ENCODE results near the gene ENPP6. TPM values are rescaled to one million over a fixed set of nuclear protein-coding genes. Genes with fewer than 3 reads are reported as not detected.

The ENPP6 gene
- total RNA-seq, 1 donor from 2014 or later: 0.41 TPM

DNA sequence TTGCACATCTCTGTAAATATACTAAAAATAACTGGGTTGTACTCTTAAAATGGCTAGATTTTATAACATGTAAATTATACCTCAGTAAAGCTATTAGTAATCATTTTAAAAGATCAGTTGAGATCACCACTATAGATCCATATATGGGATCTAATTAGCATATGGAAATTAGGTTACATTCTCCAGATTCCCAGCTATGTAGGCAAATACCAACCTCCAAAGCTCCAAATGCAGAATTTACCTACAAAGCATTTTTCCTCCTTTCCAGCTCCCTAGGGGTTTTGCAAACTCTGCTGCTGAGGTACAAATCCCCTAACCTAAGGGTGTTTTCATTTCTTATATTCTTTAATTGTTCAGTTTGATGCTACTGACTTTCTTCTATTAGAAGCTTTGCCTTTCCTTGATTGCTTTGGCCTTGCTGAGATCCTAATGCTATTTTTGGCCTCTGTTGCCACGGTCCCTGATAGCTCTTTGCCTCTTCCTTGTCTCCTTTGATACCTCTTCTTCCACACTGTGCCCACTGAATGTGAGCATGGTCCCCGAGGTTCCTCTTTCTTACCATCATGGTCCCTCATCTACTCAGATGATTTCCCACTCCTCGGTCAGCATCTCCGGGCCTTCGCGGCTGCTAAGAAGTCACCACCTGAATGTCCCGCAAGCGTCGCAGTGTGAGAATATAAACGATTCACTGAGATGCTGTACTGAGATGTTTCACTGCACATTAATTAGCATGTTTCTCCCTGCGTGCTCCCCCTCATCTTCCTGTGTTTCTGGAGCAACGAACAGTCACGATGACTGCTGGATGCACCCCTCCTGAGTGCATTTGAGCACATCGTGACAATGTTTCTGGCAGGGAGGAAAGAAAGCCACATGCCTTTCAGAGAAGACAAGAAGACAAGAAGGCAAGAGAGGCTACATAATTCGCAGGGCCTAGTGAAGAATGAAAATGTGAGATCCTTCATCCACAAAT lies 23.8 kb downstream of the ENPP6 start:
- H3K9me3 Mint-ChIP-seq (ENCODE audit: unreplicated experiment): no peaks in the 10 kb centered on the region

DNA sequence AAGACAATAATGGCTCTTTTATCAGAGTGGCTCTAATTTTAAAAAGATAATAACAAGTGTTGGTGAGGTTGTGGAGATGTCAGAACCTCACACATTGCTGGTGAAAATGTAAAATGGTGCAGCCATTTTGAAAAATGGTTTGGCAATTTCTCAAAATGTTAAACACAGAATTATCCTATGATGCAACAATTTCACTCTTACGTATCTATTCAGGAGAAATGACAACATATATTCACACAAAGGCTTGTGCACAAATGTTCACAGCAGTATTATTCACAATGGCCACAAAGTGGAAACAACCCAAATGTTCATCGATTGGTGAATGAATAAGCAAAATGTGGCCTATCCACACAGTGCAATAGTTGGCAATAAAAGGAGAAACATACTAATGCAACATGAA lies 24.7 kb downstream of the ENPP6 start:
- TF ChIP-seq, protein P1, sequence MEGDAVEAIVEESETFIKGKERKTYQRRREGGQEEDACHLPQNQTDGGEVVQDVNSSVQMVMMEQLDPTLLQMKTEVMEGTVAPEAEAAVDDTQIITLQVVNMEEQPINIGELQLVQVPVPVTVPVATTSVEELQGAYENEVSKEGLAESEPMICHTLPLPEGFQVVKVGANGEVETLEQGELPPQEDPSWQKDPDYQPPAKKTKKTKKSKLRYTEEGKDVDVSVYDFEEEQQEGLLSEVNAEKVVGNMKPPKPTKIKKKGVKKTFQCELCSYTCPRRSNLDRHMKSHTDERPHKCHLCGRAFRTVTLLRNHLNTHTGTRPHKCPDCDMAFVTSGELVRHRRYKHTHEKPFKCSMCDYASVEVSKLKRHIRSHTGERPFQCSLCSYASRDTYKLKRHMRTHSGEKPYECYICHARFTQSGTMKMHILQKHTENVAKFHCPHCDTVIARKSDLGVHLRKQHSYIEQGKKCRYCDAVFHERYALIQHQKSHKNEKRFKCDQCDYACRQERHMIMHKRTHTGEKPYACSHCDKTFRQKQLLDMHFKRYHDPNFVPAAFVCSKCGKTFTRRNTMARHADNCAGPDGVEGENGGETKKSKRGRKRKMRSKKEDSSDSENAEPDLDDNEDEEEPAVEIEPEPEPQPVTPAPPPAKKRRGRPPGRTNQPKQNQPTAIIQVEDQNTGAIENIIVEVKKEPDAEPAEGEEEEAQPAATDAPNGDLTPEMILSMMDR (IDR thresholded peaks at IDR 0.05; ENCODE audit: unreplicated experiment): no peak
- no peak for DNase-seq (ENCODE audit: low spot score)
- Mint-ChIP-seq H3K9me3 (ENCODE audit: unreplicated experiment) (no peaks in the 10 kb centered on the region), H3K4me1 (ENCODE audit: unreplicated experiment) (peaks cover 18% of the 10 kb centered on the region), H3K27ac (ENCODE audit: unreplicated experiment) (no peak overlapping the region), H3K36me3 (ENCODE audit: low read depth, unreplicated experiment) (no peaks in the 10 kb centered on the region), H3K4me3 (ENCODE audit: unreplicated experiment) (no peak overlapping the region), H3K27me3 (ENCODE audit: unreplicated experiment) (peaks cover 4% of the 10 kb centered on the region)

More for the DNA sequence above, 23.8 kb downstream of the ENPP6 start:
- Mint-ChIP-seq H3K4me3 (ENCODE audit: unreplicated experiment) (no peak overlapping the region), H3K4me1 (ENCODE audit: unreplicated experiment) (peaks cover 12% of the 10 kb centered on the region), H3K27me3 (ENCODE audit: unreplicated experiment) (peaks cover 4% of the 10 kb centered on the region), H3K27ac (ENCODE audit: unreplicated experiment) (no peak overlapping the region), H3K36me3 (ENCODE audit: low read depth, unreplicated experiment) (no peaks in the 10 kb centered on the region)
- DNase-seq (ENCODE audit: low spot score): no peak
- TF ChIP-seq, protein P1 (IDR thresholded peaks at IDR 0.05; ENCODE audit: unreplicated experiment): no peak

DNA sequence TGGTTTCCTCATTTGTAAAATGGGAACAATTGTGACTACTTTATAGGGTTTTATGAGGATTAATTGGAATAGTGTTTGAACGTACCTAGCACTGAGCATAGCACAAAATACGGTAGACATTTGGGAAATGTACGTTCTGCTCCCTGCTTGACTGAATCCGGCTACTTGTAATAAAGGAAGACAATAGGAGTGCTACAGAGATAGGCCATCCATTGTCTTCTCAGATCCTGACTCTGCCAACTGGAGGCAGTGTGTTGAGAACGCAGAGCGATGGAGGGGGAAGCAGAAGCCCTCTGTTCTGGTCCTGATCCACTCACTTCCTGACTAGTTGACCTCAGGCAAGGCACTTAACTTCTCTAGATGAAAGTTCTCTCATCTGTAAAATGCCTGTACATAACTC lies 26.4 kb downstream of the ENPP6 start:
- H3K9me3 Mint-ChIP-seq (ENCODE audit: unreplicated experiment): no peaks in the 10 kb centered on the region
- no peak overlapping the region for H3K27ac Mint-ChIP-seq (ENCODE audit: unreplicated experiment)
- no peaks in the 10 kb centered on the region for H3K27me3 Mint-ChIP-seq (ENCODE audit: unreplicated experiment)
- TF ChIP-seq, protein P1 (IDR thresholded peaks at IDR 0.05; ENCODE audit: unreplicated experiment): no peak
- peaks cover 18% of the 10 kb centered on the region for H3K4me1 Mint-ChIP-seq (ENCODE audit: unreplicated experiment)
- H3K4me3 Mint-ChIP-seq (ENCODE audit: unreplicated experiment): no peak overlapping the region
- peaks cover 2% of the 10 kb centered on the region for H3K36me3 Mint-ChIP-seq (ENCODE audit: low read depth, unreplicated experiment)
- DNase-seq (ENCODE audit: low spot score): no peak

DNA sequence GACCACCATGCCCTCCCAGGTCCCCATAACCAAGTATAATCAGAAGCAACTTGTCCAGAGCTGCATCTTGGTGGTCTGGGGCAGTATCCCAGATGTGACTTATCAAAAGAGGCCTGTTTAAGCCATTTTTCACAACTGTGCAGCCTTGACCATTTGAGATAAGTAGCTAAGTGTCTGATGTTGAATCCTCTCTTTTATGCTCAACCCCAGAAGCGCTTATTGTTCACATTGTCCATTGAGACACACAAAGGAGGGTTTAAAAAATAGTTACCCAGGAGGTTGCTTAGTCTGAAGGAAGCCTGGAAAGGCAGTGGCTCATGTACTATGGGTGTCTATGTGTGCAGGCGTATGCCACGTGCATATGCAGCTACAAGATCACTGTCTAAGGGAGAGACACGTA lies 27.0 kb downstream of the ENPP6 start:
- peaks cover 3% of the 10 kb centered on the region for H3K36me3 Mint-ChIP-seq (ENCODE audit: low read depth, unreplicated experiment)
- no peaks in the 10 kb centered on the region for H3K9me3 Mint-ChIP-seq (ENCODE audit: unreplicated experiment)
- TF ChIP-seq, protein P1 (IDR thresholded peaks at IDR 0.05; ENCODE audit: unreplicated experiment): no peak
- no peaks in the 10 kb centered on the region for H3K27me3 Mint-ChIP-seq (ENCODE audit: unreplicated experiment)
- peaks cover 18% of the 10 kb centered on the region for H3K4me1 Mint-ChIP-seq (ENCODE audit: unreplicated experiment)
- no peak overlapping the region for H3K4me3 Mint-ChIP-seq (ENCODE audit: unreplicated experiment)
- no peak overlapping the region for H3K27ac Mint-ChIP-seq (ENCODE audit: unreplicated experiment)
- DNase-seq (ENCODE audit: low spot score): no peak

DNA sequence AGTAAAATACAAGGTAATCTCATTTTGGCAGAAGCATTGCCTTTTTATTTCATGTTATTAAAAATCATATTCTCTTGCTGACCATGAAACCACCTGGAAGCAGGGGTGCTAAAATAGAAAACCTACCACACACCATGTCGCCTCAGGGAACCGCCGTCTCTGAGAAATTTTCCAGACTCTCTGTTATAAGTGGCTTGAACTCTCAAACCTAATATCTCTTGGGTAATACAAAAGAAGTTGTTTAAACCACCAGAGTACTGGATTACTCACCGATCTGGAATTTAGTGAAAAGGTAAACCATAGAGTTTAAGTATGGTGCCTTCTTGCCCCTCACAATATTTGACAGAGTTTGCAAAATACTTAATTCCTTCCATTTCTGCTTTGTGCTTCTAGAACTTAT lies 27.7 kb downstream of the ENPP6 start:
- H3K4me1 Mint-ChIP-seq (ENCODE audit: unreplicated experiment): peaks cover 18% of the 10 kb centered on the region
- no peak for DNase-seq (ENCODE audit: low spot score)
- no peak overlapping the region for H3K4me3 Mint-ChIP-seq (ENCODE audit: unreplicated experiment)
- TF ChIP-seq, protein P1 (IDR thresholded peaks at IDR 0.05; ENCODE audit: unreplicated experiment): no peak
- H3K36me3 Mint-ChIP-seq (ENCODE audit: low read depth, unreplicated experiment): peaks cover 3% of the 10 kb centered on the region
- H3K27me3 Mint-ChIP-seq (ENCODE audit: unreplicated experiment): no peaks in the 10 kb centered on the region
- no peaks in the 10 kb centered on the region for H3K9me3 Mint-ChIP-seq (ENCODE audit: unreplicated experiment)
- no peak overlapping the region for H3K27ac Mint-ChIP-seq (ENCODE audit: unreplicated experiment)
